ENCODE results near the gene CCR2. TPM values are rescaled to one million over a fixed set of nuclear protein-coding genes. Genes with fewer than 3 reads are reported as not detected.

CCR2 gene
- total RNA-seq, 4 donors from 2014 or later = 0.89 to 1.8 (median 1.3) TPM; not detected in 1

- no peak for TF ChIP-seq CTCF (IDR thresholded peaks at IDR 0.05)
- 91 to 94% methylated on average over 7 of the region's 7 CpGs for WGBS, 2 donors
- intact Hi-C loops (cut with DNase I; ENCODE audit: low total_unique reads) = no loop called here
- no peak for DNase-seq (ENCODE audit: low spot score in 2 of 2)
- no peak overlapping the region for H3K4me3 ChIP-seq (ENCODE audit: low read depth, poor library complexity, severe bottlenecking)
These were observed 54.9 kb downstream of the CCR2 start for GRCh38 chr3:46408853-46409252.

- intact Hi-C loops (cut with DNase I; ENCODE audit: low total_unique reads) = no loop called here
- WGBS, 2 donors = 80 to 86% methylated on average over 9 of the region's 9 CpGs
- no peak overlapping the region for H3K4me3 ChIP-seq (ENCODE audit: low read depth, poor library complexity, severe bottlenecking)
- TF ChIP-seq CTCF (IDR thresholded peaks at IDR 0.05) (no peak), POLR2A (IDR thresholded peaks at IDR 0.05) (no peak)
- no peak for DNase-seq (ENCODE audit: low spot score in 2 of 2)
These were observed 56.0 kb downstream of the CCR2 start for GRCh38 chr3:46409739-46410489.

Other genes starting within 250 kb of the CCR2 start
- gene CCR1, start 145.8 kb upstream of the CCR2 start, total RNA-seq = 1 to 10 TPM; 1.0 to 3.0 (median 1.4) TPM
- gene CCR3, start 111.7 kb upstream of the CCR2 start, total RNA-seq = 1 to 10 TPM in 3 of 4 donors, under 1 TPM in 1; 0.55 to 3.2 (median 2.4) TPM
- gene CCR5, start 16.8 kb downstream of the CCR2 start, total RNA-seq = under 1 TPM in 3 of 4 donors, not detected in 1; 0.16 to 0.55 (median 0.20) TPM
- gene CCRL2, start 53.1 kb downstream of the CCR2 start, total RNA-seq = 1 to 10 TPM in 2 of 4 donors, under 1 TPM in 2; 0.32 to 1.2 (median 0.78) TPM
- 1 to 10 TPM in 3 of 4 donors, under 1 TPM in 1; 0.91 to 3.9 (median 2.5) TPM for gene LTF, start 110.8 kb downstream of the CCR2 start, total RNA-seq
- gene RTP3, start 143.9 kb downstream of the CCR2 start, total RNA-seq = not detected
- 1 to 10 TPM; 1.0 to 3.5 (median 3.3) TPM for gene LRRC2, start 212.2 kb downstream of the CCR2 start, total RNA-seq